GM18861 (cell line): ENCODE results near the gene ZNF346.

Experiments
- ATAC-seq: cut with Tn5 transposase; IDR thresholded peaks from one replicate; pipeline ENCODE4 v1.9.1; 2021; ENCODE audit not compliant: unreplicated experiment

ZNF346 gene

DNA sequence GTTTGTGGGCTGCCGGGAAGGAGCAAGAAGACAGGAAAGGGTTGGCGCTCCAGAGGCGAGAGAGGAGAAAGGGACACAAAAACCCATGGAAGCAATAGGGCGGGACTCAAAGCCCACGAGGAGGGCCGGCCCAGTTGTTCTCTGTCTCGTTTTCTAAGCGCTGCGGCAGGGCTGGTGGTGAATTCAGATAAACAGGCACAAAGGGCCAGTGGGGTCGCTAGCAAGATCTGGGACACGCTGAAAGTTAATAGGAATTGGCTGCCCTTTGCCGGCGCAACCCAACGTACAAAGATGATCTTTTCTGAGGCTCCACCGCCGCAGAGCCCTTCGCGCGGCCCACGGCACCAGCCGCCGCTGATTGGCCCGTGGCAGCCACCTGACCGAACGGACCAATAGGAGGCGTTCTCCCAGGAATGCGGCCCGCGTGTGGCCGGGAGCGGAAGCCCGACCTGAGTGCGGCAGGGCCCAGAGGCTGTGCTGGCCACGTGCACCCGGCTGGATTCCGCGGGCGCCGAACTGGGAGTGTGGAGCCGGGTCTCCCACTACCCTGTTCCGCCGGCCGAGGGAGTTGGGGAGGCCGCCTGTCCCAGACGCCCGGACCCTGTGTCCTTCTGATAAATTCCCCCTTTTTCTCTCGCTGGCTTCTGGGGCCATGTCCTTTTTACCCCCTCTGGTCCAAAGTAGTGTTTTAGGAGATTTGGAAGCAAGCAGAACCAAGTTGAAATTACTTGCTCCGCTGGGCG, 94.3 kb downstream of the ZNF346 start:
- peak; percentile 75 for ATAC-seq

DNA sequence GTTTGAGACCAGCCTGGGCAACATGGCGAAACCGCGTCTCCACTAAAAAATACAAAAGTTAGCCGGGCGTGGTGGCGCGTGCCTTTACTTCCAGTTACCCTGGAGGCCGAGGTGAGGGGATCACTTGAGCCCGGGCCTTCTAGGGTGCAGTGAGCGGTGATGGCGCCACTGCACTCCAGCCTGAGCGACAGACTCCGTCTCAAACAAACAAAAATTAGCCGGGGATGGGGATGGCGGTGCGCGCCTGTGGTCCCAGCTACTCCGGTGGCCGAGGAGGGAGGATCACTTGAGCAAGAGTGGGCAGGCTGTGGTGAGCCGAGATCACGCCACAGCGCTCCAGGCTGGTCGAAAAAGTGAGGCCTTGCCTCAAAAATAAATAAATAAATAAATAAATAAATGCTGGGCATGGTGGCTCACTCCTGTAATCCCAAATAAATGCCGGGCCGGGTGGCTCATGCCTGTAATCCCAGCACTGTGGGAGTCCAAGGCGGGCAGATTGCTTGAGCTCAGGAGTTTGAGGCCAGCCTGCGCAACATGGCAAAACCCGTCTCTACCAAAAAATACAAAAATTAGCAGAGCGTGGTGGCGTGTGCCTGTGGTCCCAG, 95.0 kb downstream of the ZNF346 start:
- no peak for ATAC-seq

- no peak for ATAC-seq
These were observed 100.1 kb downstream of the ZNF346 start for GRCh38 chr5:177122566-177122965.

DNA sequence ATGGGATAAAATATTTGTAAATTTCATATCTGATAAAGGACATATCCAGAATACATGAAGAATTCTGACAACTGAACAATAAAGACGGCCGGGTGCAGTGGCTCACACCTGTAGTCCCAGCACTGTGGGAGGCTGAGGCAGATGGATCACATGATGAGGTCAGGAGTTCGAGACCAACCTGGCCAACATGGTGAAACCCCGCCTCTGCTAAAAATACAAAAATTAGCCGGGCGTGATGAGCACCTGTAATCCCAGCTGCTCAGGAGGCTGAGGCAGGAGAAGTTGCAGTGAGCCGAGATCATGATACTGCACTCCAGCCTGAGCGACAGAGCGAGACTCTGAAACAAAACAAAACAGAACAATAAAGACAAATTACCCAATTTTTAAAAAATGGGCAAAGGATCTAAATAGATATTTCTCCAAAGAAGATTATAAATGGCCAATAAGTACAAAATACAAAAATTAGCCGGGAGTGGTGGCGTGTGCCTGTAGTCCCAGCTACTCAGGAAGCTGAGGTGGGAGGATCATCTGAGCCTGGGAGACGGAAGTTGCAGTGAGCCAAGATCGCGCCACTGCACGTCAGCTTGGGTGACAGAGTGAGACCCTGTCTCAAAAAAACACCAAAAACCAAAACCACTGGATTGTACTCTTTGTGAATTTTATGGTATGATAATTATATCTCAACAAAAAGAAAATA, 101.4 kb downstream of the ZNF346 start:
- no peak for ATAC-seq

- ATAC-seq: no peak
These were observed 102.0 kb downstream of the ZNF346 start for GRCh38 chr5:177124486-177124991.

- no peak for ATAC-seq
These were observed 104.3 kb downstream of the ZNF346 start for GRCh38 chr5:177126771-177127170.

DNA sequence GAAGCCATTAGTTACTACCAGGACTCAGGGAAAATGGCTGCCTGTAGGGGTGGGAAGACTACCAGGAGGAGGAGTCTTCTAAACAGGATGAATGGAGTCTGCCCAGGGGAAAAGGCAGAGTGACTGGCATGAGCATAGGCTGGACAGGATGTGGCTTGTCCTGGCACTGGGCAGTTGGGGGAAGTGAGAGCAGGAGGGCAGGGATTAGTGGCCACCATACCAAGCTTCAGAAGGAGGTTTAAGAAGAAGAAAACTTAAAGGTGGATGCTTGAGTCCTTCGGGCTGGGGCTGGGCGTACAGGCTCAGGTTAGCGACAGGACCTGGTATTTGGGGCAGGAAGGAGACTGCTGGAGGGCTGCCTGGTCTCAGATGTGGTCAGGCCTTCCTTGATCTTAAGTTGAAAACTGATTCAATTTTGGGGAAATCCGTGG, 106.1 kb downstream of the ZNF346 start:
- no peak for ATAC-seq

DNA sequence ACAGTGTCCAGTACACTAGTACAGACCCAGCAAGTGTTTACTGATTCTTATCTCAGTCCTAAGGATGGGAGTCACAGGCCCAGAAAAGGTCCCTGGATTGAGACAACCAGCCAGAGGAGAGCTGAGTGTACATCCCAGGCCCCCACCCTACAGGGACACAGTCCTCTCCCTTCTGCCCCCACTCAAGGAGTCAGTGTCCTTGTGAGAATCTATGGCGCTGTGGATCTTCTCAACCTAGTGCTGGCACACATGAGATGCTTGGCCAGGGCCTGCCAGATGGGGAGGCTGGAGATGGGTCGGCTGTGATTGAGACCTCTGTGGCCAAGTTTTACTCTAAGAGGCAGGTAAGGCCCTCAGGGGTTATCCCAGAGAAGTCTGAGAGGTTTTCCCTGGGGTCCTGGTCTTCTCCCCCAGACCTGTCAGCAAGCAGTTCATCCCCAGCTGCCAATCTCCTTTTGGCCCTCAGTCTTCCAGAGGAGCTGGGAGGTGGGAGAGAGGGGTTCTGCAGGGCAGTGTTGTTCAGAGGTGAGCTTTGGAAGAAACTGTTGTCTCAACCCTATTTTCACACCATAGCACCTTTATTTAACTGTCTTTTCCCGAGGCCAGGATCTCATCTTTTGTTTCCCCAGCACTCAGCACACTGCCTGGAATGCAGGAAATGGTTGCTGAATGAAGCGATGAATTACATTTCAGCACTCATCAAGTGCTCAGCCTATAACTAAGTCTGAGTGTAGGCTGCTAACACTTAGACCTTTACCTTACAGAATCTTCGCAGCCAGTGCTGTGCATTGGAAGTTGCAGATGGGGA, 107.9 kb downstream of the ZNF346 start:
- ATAC-seq: no peak
